ENCODE data around the gene ABCC4.

The ABCC4 gene, protein sequence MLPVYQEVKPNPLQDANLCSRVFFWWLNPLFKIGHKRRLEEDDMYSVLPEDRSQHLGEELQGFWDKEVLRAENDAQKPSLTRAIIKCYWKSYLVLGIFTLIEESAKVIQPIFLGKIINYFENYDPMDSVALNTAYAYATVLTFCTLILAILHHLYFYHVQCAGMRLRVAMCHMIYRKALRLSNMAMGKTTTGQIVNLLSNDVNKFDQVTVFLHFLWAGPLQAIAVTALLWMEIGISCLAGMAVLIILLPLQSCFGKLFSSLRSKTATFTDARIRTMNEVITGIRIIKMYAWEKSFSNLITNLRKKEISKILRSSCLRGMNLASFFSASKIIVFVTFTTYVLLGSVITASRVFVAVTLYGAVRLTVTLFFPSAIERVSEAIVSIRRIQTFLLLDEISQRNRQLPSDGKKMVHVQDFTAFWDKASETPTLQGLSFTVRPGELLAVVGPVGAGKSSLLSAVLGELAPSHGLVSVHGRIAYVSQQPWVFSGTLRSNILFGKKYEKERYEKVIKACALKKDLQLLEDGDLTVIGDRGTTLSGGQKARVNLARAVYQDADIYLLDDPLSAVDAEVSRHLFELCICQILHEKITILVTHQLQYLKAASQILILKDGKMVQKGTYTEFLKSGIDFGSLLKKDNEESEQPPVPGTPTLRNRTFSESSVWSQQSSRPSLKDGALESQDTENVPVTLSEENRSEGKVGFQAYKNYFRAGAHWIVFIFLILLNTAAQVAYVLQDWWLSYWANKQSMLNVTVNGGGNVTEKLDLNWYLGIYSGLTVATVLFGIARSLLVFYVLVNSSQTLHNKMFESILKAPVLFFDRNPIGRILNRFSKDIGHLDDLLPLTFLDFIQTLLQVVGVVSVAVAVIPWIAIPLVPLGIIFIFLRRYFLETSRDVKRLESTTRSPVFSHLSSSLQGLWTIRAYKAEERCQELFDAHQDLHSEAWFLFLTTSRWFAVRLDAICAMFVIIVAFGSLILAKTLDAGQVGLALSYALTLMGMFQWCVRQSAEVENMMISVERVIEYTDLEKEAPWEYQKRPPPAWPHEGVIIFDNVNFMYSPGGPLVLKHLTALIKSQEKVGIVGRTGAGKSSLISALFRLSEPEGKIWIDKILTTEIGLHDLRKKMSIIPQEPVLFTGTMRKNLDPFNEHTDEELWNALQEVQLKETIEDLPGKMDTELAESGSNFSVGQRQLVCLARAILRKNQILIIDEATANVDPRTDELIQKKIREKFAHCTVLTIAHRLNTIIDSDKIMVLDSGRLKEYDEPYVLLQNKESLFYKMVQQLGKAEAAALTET (N-terminal part only)

DNA sequence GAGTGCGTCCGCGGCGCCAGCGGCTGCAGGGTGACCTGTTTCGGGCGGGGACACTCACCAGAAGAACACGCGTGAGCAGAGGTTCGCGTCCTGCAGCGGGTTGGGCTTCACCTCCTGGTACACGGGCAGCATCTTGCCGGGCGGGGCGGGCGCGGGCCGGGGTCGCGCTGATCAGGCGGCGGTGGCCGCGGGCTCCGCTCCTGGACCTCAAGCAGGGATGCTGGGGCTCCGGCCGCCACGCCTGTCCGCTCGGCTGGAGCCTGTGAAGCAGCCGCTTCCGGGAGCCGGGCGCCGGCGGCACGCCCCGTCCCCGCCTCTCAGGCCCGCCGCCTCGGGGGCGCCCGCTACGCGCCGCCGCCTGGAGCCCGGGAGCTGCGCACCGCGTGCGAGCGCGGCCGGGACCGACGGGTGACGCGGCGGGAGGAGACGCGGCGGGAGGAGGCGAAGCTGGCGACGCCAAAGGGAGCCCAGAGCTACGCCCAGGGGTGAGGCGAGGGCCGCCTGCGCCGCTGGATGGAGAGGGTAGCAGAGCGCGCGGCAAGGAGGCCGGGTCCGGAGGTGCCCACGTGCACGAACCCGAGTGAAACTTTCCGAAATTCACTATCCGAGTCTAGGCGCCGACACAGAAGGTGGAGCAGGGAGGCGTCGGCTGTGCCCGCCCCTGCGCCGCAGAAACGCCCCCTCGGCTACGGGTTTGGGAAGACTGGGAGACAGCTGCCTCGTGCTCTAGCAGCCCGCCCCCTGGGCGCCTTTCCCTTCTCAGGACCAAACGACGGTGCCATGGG lies at the start of gene ABCC4:
TSS of gene ABCC4 (minus strand) at position 269 of the 785 bp plus-strand sequence. CDS start at position 132, 137 bp downstream.
- DNase-seq: peak; percentile 66

DNA sequence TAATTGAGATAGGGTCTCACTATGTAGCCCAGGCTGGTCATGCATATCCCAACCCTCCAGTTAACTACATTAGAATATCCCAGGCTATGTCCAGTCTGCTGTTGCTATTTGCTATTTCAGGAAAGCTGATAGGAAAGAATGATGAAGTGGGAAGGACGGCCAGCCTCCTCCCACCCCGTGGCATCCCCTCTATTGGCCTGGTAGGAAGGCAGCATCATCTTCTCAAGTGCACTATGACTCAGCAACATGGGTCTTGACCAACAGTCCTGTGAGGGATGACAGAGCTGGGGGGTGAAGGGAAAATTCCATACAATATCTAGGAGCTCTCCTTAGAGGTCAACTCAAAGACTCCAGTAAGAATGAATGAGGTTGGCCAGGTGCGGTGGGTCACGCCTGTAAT lies 48.0 kb upstream of the ABCC4 start:
- DNase-seq: no peak

DNA sequence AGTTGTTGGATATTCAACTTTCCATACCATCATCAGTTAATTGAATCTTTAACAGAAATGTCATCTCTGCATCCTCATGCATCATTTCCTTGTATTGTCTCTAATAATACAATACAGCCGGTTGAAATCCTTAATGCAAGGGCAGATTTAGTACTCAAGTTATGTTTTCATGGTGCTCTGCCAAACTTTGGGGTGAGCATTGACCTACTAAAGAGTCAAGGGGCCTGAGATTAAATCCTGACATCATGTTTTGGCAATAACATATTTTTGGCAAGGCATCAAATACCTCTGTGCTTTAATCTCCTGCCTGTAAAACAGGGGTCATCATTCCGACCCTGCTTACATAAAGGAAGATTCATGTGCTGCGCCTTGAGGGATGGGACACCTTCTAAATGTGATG lies 42.7 kb upstream of the ABCC4 start:
- DNase-seq: no peak

DNA sequence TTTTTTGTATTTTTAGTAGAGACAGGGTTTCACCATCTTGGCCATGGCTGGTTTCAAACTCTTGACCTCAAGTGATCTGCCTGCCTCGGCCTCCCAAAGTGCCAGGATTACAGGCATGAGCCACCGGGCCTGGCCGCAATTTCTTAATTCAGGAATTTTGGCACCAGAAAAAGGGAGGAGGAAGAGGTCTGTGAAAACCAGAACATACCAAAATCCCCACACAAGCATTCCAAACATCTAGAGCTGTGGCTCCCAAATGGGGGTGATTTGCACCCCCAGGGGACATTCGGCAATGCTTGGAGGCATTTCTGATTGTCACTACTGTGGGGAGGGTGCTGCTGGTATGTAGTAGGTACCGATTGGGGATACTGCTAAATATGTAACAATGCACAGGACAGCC lies 40.2 kb upstream of the ABCC4 start:
- DNase-seq: no peak

DNA sequence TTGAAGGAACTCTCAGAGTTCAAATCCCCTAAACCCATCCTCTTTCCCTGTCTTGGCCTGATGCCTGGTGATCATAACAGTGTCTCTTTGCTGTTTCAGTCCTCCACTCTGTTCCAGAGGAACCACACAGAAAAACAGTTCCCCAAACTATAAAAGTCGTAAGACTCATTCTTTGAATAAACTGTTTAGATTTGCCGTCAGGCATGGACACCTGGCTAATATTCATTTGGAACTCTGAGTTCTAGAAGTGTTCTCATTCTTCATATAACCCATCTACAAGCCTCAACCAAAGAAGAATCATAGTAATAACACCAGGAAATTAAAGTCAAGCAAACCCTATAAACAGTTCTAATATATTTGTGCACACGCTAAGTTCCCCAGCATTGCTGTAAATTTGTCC lies 37.7 kb upstream of the ABCC4 start:
- DNase-seq: no peak

DNA sequence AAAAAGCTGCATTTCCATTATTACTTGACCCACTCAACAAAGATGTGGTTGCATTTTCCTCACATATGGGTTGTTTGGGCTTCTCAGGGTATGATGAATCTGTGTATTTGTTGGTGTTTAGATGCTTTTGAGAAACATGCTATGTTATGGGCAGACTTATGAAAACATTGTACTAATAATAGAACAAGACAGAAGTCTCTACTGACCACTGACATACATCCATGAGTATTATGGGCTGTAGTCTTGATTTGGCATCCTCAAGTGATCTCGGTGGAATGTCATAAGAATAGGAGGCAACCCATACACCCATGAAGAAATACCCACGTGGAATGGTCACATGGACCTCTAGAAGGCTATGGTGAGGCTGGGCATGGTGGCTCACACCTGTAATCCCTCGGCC lies 36.3 kb upstream of the ABCC4 start:
- DNase-seq: no peak

DNA sequence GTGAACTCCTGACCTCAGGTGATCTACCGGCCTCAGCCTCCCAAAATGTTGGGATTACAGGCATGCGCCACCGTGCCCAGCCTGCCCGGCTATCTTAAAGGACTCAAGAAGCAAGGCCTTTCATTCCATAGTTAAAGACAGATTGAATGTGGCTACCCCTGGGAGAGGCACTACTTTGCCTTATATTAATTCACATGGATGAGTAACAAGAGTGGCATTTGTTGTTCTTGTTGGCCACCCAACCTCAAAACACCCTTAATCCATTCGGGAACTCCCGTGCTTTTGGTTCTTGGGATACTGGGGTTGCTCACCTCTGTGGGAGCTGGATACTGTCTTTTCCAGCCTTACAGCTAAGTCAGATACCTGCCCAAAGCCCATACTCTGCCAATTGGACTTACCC lies 34.4 kb upstream of the ABCC4 start:
- DNase-seq: no peak

DNA sequence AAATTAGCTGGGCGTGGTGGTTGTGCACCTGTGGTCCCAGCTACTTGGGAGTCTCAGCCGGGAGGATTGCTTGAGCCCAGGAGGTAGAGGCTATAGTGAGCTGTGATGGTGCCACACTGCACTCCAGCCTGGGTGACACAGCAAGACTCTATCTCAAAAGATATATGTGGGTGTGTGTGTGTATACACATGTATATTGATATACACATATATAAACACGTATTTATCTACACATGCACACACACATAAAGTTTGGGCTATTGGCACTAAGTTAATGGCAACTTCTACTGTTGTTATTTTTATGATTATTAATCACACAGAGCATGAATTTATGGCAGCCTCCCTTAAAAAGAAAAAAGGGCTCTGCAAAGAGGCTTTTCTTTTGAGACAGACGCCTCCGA lies 27.1 kb upstream of the ABCC4 start:
- DNase-seq: no peak

DNA sequence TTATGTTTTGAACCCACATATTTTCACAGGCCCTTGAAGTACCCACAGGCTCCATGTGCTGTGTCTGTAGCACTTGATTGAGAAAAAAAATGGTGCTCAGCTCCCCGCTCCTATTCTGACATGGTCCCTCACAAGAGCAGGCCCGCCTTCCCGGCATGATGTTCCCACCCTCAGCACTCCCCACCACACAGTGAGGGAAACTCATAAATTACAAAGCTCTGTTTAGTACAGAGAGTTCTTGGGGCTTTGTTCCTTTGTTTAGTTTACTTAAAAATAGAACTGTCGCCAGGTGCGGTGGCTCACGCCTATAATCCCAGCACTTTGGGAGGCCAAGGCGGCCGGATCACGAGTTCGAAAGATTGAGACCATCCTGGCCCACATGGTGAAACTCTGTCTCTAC lies 25.9 kb upstream of the ABCC4 start:
- no peak for DNase-seq

DNA sequence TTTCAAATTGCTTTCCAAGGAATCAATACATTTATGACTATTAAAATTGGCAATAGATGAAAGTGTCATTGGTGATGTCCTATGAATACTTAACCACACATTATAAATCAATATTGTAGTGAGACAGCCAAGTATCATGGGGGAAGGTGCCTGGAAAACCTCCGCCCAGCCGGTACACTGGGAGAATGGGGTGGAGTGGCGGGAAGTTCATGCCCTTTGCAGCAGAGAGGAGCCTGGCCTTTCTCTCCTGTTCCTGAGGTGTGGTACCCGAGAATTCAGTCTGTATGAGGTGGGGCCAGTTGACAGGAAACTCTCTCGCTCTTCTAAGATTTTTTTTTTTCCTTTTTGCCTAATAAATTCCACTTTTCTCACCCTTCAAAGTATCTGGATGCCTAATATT lies 25.4 kb upstream of the ABCC4 start:
- no peak for DNase-seq

DNA sequence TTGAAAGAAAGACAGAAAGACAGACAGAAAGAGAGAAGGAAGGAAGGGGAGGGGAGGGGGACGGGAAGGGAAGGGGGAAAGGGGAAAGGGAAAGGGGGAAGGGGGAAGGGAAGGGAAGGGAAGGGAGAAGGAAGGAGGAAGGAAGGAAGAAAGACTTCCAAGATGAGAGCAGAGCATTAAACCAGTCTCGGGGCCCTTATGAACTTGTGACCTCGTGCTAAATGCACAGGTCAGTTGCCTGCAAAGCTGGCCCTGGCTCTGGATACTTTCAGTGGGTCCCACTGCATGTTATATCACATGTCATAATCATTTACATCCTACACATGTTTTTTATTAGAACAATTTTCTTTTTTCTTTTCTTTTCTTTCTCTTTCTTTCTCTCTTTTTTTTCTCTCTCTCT lies 24.2 kb upstream of the ABCC4 start:
- no peak for DNase-seq

DNA sequence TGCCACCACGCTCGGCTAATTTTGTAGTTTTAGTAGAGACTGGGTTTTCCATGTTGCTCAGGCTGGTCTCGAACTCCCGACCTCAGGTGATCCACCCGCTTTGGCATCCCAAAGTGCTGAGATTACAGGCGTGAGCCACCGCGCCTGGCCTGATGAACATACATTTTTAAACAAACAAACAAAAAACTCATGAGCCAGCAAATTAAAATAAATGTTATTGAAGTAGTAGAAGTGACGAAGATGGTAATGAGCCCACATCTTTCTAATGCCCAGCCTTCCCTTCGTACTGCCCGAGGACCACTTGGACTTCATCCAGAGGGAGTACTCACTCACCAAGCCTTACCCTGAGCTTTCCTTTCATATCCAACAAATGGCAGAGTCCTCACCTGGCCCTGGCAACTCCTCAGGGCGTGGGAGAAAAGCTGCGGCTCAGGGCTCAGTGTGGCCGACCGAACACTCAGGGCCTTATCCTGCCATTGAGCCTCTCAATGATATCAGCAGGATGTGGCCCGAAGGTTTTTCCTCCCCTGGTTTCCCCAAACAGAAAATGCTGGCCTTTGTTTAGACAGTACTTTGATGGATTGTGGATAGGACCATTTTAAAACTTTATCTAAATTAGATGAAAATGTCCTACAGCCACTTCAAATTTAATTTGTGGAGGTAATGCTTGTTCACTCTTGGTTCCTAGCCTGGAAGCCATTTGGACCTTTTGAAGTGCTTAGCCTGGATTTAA lies 22.8 kb upstream of the ABCC4 start:
- DNase-seq: no peak

DNA sequence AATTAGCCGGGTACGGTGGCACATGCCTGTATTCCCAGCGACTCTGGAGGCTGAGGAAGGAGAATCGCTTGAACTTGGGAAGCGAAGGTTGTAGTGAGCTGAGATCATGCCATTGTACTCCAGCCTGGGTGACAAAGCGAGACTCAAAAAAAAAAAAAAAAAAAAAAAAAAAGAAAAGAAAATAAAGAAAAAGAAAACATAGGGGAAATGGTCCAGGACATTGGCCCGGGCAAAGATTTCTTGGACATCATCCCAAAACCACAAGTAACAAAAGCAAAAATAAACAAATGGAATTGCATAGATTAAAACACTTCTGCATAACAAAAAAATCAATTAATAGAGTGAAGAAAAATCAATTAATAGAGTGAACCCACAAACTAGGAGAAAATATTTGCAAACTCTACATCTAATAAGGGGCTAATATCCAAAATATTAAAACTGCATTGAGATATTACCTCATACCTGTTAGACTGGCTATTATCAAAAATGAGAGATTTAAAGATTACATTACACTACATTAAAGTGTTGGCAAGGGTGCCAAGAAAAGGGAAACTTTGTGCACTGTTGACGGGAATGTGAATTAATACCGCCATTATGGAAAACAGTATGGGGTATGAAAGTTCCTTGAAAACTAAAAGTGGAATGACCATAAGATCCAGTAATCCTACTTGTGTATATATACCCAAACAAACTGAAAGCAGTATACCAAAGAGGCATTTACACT lies 18.5 kb upstream of the ABCC4 start:
- no peak for DNase-seq

DNA sequence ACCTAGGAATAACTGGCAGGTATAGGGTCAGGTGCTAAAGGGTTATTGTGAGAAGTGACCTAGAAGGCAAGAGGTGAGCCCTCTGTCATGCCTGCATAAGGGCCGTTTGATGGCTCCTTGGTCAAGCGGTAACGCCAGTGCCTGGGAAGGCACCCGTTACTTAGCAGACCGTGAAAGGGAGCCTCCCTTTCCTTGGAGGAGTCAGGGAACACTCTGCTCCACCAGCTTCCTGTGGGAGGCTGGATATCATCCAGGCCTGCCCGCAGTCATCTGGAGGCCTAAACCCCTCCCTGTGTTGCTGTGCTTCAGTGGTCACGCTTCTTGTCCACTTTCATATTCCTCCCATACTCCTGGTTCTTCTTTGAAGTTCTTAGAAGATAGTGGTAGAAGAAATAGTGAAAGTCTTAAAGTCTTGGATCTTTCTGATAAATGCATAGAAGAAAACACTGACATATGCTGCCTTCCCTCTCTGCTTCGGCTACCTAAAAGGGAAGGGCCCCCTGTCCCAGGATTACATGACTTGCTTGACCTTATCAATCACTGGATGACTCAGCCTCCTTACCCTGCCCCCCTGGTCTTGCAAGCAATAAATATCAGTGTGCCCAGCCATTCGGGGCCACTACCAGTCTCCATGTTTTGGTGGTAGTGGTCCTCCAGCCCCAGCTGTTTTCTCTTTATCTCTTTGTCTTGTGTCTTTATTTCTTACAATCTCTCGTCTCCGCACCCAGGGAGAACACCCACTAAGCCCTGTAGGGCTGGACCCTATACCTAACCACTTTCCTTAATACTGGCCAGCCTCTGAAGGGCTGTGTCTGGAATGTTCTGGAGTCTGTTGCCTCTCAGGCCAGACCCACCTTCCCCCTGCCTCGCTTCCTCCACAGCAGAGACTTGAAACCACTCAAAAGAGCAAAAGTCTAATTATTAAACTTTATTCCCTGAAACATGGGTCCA lies 16.1 kb upstream of the ABCC4 start:
- DNase-seq: no peak

DNA sequence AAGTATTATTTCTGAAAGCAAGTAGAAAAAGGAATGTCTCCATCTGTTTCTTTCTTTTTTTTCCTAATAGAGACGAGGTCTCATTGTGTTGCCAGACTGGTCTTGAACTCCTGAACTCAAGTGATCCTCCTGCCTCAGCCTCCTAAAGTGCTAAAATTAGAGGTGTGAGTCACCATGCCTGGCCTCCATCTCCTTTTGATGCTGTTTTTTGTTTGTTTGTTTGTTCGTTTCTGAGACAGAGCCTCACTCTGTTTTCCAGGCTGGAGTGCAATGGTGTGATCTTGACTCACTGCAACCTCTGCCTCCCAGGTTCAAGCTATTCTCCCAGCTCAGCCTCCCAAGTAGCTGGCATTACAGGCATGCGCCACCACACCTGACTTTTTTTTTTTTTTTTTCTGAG lies 14.5 kb upstream of the ABCC4 start:
- DNase-seq: no peak

DNA sequence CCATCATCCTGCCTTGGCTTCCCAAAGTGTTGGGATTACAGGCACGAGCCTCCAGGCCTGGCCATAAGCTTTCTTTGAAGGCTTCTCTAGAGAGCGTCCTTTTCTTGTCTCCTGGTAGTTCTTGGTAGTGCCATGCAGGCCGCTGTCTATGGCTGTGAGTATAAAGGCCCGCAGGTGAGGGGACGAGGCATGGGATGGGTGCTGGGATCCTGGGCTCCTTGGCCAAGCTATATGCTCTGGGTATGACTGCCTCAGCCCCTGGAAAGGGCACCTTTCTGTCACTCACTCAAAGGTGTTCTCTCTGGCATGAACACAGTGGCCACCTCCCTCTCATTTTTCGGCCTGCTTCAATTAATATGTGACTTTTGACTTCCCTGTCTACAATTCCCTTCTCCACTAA lies 6.3 kb upstream of the ABCC4 start:
- DNase-seq: no peak

DNA sequence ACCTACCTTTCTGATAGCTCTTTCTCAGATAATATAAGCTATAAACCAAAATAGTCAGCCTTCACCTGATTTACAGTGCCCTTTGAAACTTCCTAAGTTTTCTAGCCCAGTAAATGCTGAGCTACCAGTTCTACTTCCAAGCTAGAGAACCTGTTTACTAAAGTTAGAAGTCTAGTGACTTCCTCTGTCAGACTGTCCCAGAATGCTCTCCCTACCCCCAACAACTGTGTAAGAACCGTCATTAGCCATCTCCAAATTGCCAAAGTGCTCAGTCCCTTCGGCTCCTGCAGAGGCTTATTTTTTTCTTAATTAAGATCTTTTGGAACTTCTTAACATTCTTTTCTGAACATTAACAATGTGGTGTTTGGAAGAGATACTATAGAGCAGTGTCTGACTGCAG lies 3.2 kb upstream of the ABCC4 start:
- no peak for DNase-seq

DNA sequence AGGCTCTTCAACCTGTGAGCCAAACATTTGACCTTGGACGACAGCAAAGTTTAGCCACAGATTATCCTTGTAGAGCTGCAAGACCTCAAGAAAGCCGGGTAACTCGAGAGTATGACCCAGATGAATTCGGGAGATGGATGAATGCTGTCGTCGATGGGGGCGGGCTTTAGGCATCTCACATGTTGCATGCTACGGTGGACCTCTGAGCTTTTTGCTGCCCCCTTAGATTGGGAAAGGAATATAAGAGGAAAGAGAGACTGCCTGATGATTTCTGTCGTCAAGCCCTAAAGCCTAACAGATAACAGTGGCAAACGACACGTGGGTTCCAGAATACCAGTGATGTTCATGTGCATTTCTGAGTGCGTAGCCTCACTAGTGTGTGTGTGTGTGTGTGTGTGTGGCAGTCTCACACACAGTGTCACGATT lies 730 bp upstream of the ABCC4 start:
- peak; percentile 18 for DNase-seq

DNA sequence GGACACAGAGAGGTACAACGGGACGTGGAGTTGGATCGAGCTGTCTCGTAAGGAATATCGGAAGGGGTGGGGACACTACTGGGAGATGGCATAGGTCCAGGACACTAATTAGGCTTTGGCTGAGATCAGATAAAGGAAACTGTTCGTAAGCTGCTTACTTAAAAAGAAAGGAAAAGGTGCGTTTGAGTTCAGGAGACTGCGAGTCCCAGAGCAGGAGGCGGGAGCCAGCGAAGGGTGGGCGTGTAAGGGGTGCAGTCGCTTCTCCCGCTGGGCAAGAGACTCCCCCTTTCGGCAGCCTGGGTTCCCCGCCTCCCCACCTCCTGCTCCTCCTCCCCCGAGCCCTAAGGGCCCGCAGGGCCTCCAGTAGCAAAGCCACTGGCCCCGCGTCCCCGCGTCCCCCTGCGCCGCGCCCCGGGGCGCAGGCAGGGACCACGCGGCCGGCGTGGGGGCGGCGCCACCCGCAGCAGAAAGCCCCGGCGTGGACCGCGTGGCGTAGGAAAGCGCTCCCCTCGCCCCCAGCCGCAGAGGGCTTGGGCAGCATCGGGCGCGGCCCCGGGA lies 547 bp downstream of the ABCC4 start:
- DNase-seq: peak; percentile 57

Data from activated CD4-positive, alpha-beta T cell treated with anti-CD3 and anti-CD28 coated beads, Interleukin-2, amount 50 U/mL, for 16 hours (primary cell).